ENCODE results near the gene TAS2R1.

Gene TAS2R1

GRCh38 chr5:9644630-9645029 is 14.5 kb upstream of the TAS2R1 start:
- no peak for TF ChIP-seq CTCF (conservative IDR thresholded peaks at IDR 0.05; ENCODE audit: low read depth, low read length)
- no peak overlapping the region for H3K4me3 ChIP-seq (ENCODE audit: low read depth, low read length)
- DNase-seq (ENCODE audit: low read depth): no peak

GRCh38 chr5:9642621-9643020 is 12.5 kb upstream of the TAS2R1 start:
- no peak for DNase-seq (ENCODE audit: low read depth)
- H3K4me3 ChIP-seq (ENCODE audit: low read depth, low read length): no peak overlapping the region
- TF ChIP-seq CTCF (conservative IDR thresholded peaks at IDR 0.05; ENCODE audit: low read depth, low read length): no peak

GRCh38 chr5:9641806-9642355 is 11.7 kb upstream of the TAS2R1 start:
- TF ChIP-seq CTCF (conservative IDR thresholded peaks at IDR 0.05; ENCODE audit: low read depth, low read length): no peak
- no peak overlapping the region for H3K4me3 ChIP-seq (ENCODE audit: low read depth, low read length)
- DNase-seq (ENCODE audit: low read depth): no peak

- DNase-seq (ENCODE audit: low read depth): no peak
- no peak for TF ChIP-seq CTCF (conservative IDR thresholded peaks at IDR 0.05; ENCODE audit: low read depth, low read length)
- no peak overlapping the region for H3K4me3 ChIP-seq (ENCODE audit: low read depth, low read length)
Observed at GRCh38 chr5:9632495-9632894, 2.3 kb upstream of the TAS2R1 start.

GRCh38 chr5:9627541-9627940 is 2.6 kb downstream of the TAS2R1 start:
- TF ChIP-seq CTCF (conservative IDR thresholded peaks at IDR 0.05; ENCODE audit: low read depth, low read length): no peak

GRCh38 chr5:9626955-9627354 is 3.2 kb downstream of the TAS2R1 start:
- no peak for TF ChIP-seq CTCF (conservative IDR thresholded peaks at IDR 0.05; ENCODE audit: low read depth, low read length)
- H3K4me3 ChIP-seq (ENCODE audit: low read depth, low read length): no peak overlapping the region
- DNase-seq (ENCODE audit: low read depth): no peak

More at GRCh38 chr5:9627541-9627940, 2.6 kb downstream of the TAS2R1 start:
- no peak for DNase-seq (ENCODE audit: low read depth)
- no peak overlapping the region for H3K4me3 ChIP-seq (ENCODE audit: low read depth, low read length)

GRCh38 chr5:9625731-9626130 is 4.4 kb downstream of the TAS2R1 start:
- no peak for DNase-seq (ENCODE audit: low read depth)
- TF ChIP-seq CTCF (conservative IDR thresholded peaks at IDR 0.05; ENCODE audit: low read depth, low read length): no peak
- no peak overlapping the region for H3K4me3 ChIP-seq (ENCODE audit: low read depth, low read length)

All from choroid plexus epithelial cell (primary cell).